SK-N-SH (cell line): ENCODE measurements around the gene RAPGEF1. TPM values are rescaled to one million over a fixed set of nuclear protein-coding genes. Genes with fewer than 3 reads are reported as not detected.
A peak's percentile ranks its signal among the peaks of the same experiment; 100 is the strongest.

Experiments used
- CTCF ChIA-PET: fragments of 300-600, 350-600 bp; formaldehyde crosslinking; extraction: SDS; loops from one replicate; lab custom pipeline; 2021; lab: Yijun Ruan, JAX
- POLR2A ChIA-PET: fragments of 350-600 bp; sonication (Branson Sonifier 250); formaldehyde crosslinking; extraction: SDS; loops from one replicate; lab custom pipeline; 2020; ENCODE audit warnings: antibody characterized with exemption, inconsistent platforms; lab: Yijun Ruan, JAX
- DNase-seq: peaks from one replicate; pipeline ENCODE4 v3.0.0; 2012
- H2AFZ ChIP-seq: fragments of 200-600 bp; sonication (generic); 2 replicates; pipeline ENCODE4 v1.8.1; 2016; ENCODE audit warnings: antibody characterized with exemption, mild to moderate bottlenecking, low read depth
- H3F3A ChIP-seq: fragments of 200-600 bp; sonication (generic); replicated peaks from 2 replicates; pipeline ENCODE3; 2016; ENCODE audit warnings: antibody characterized with exemption, mild to moderate bottlenecking; ENCODE audit not compliant: insufficient read depth
- H3K27ac ChIP-seq, 2 experiments: fragments of 200-500 bp in 1 of 2; fragments of 200-600 bp in 1 of 2; sonication (Bioruptor generic) in 1 of 2; sonication (generic), shearing (Covaris generic) in 1 of 2; 2 replicates each; pipeline versions ENCODE4 v1.5.1 to v1.6.1; 2014 to 2016; ENCODE audit warnings: low read depth in 2 of 2, inconsistent platforms in 1 of 2, low read length in 1 of 2, mild to moderate bottlenecking in 1 of 2, mixed read lengths in 1 of 2
- H3K27me3 ChIP-seq: fragments of 200-600 bp; sonication (generic), shearing (Covaris generic); 2 replicates; pipeline ENCODE4 v1.6.1; 2016; ENCODE audit warnings: mixed run types; ENCODE audit not compliant: insufficient read depth
- H3K36me3 ChIP-seq, 2 experiments: fragments of 200-500 bp in 1 of 2; fragments of 200-600 bp in 1 of 2; sonication (Bioruptor generic) in 1 of 2; sonication (generic) in 1 of 2; replicated peaks in 1 of 2; 2 replicates each; pipeline versions ENCODE3 to v1.5.1; 2014 to 2016; ENCODE audit warnings: low read length in 1 of 2, mild to moderate bottlenecking in 1 of 2; ENCODE audit not compliant: insufficient read depth in 2 of 2, control insufficient read depth in 1 of 2
- H3K4me1 ChIP-seq, 2 experiments: fragments of 200-500 bp in 1 of 2; fragments of 200-600 bp in 1 of 2; sonication (Bioruptor generic) in 1 of 2; sonication (generic), shearing (Covaris generic) in 1 of 2; 2 replicates each; pipeline versions ENCODE4 v1.5.1 to v1.6.1; 2014 to 2016; ENCODE audit warnings: low read depth in 1 of 2, low read length in 1 of 2, mixed run types in 1 of 2; ENCODE audit not compliant: insufficient read depth in 2 of 2, control insufficient read depth in 1 of 2
- H3K4me2 ChIP-seq: fragments of 200-600 bp; sonication (generic), shearing (Covaris generic); 2 replicates; pipeline ENCODE4 v1.6.1; 2017; ENCODE audit warnings: mixed run types
- H3K4me3 ChIP-seq, 2 experiments: fragments of 200-500 bp in 1 of 2; fragments of 200-600 bp in 1 of 2; sonication (Bioruptor generic) in 1 of 2; sonication (generic), shearing (Covaris generic) in 1 of 2; 2 replicates each; pipeline versions ENCODE4 v1.5.1 to v1.8.1; 2014 to 2016; ENCODE audit warnings: low read depth in 2 of 2, inconsistent platforms in 1 of 2, low read length in 1 of 2, mild to moderate bottlenecking in 1 of 2, mixed read lengths in 1 of 2, moderate library complexity in 1 of 2
- H3K79me2 ChIP-seq: fragments of 200-600 bp; sonication (generic); 2 replicates; pipeline ENCODE4 v1.8.1; 2017; ENCODE audit warnings: mild to moderate bottlenecking; ENCODE audit not compliant: insufficient read depth
- H3K9ac ChIP-seq: fragments of 200-600 bp; sonication (generic); 2 replicates; pipeline ENCODE4 v1.6.1; 2017; ENCODE audit warnings: mixed run types
- H3K9me2 ChIP-seq: fragments of 200-600 bp; sonication (generic); 2 replicates; pipeline ENCODE4 v1.6.1; 2017; ENCODE audit warnings: mixed run types
- H3K9me3 ChIP-seq: fragments of 200-600 bp; sonication (generic); 2 replicates; pipeline ENCODE4 v1.6.1; 2017; ENCODE audit warnings: mixed run types, mild to moderate bottlenecking, moderate library complexity
- H4K20me1 ChIP-seq: fragments of 200-600 bp; sonication (generic); 2 replicates; pipeline ENCODE4 v1.6.1; 2017; ENCODE audit warnings: mild to moderate bottlenecking, mixed run types; ENCODE audit not compliant: insufficient read depth
- EZH2phosphoT487 ChIP-seq: fragments of 200-600 bp; sonication (generic); IDR thresholded peaks from 2 replicates; pipeline ENCODE4 v1.6.1; 2017; ENCODE audit warnings: low read depth, mixed run types, mild to moderate bottlenecking, antibody characterized with exemption, moderate library complexity, borderline replicate concordance
- GABPA ChIP-seq: IDR thresholded peaks from 2 replicates; pipeline ENCODE4 v1.4.0; 2012; ENCODE audit warnings: low read depth, mild to moderate bottlenecking
- MAX ChIP-seq: IDR thresholded peaks from 2 replicates; pipeline ENCODE4 v1.4.0; 2012; ENCODE audit warnings: low read depth
- MEF2A ChIP-seq: IDR thresholded peaks from 2 replicates; pipeline ENCODE4 v1.4.0; 2012; ENCODE audit warnings: low read depth, borderline replicate concordance
- MXI1 ChIP-seq: IDR thresholded peaks from 2 replicates; pipeline ENCODE4 v1.6.1; 2012; ENCODE audit warnings: mild to moderate bottlenecking, low read depth, low read length, improper control_type of control experiment
- NRF1 ChIP-seq: IDR thresholded peaks from 2 replicates; pipeline ENCODE4 v1.6.1; 2012; ENCODE audit warnings: low read depth, mild to moderate bottlenecking, low read length
- PBX3 ChIP-seq: IDR thresholded peaks from 2 replicates; pipeline ENCODE4; 2012
- POLR2AphosphoS5 ChIP-seq: IDR thresholded peaks from 2 replicates; pipeline ENCODE4 v1.6.1; 2012; ENCODE audit warnings: low read depth, low read length
- REST ChIP-seq: IDR thresholded peaks from 2 replicates; pipeline ENCODE4 v1.6.1; 2012; ENCODE audit warnings: mild to moderate bottlenecking, low read depth, low read length, moderate library complexity
- RXRA ChIP-seq: IDR thresholded peaks from 2 replicates; pipeline ENCODE4 v1.4.0; 2012; ENCODE audit warnings: low read depth, mild to moderate bottlenecking, borderline replicate concordance
- SIN3A ChIP-seq: IDR thresholded peaks from 2 replicates; pipeline ENCODE4 v1.6.1; 2012; ENCODE audit warnings: low read depth, mild to moderate bottlenecking, low read length, moderate library complexity, borderline replicate concordance
- SMC3 ChIP-seq: IDR thresholded peaks from 2 replicates; pipeline ENCODE4 v1.6.1; 2012; ENCODE audit warnings: low read depth, low read length, improper control_type of control experiment
- TEAD4 ChIP-seq: IDR thresholded peaks from 2 replicates; pipeline ENCODE4 v1.4.0; 2012; ENCODE audit warnings: mild to moderate bottlenecking, borderline replicate concordance; ENCODE audit not compliant: insufficient read depth
- USF1 ChIP-seq: IDR thresholded peaks from 2 replicates; pipeline ENCODE4 v1.4.0; 2012; ENCODE audit warnings: low read depth, borderline replicate concordance
- WGBS: methylation state at CpG from one replicate; pipeline ENCODE4 v1.1.6; 2017; ENCODE audit warnings: low lambda C conversion rate; 5-methylcytosine and 5-hydroxymethylcytosine counted together
- polyA plus RNA-seq, 3 experiments: library from polyadenylated mRNA; depleted of rRNA; stranded (reverse); fragments of >200 nt; gene quantifications; 2 replicates each; pipeline ENCODE4 v1.2.3, GENCODE V29; 2012
- TF ChIP-seq, protein P1 (sequence below): fragments of 150-350 bp; IDR thresholded peaks from 2 replicates; pipeline ENCODE4 v1.6.1; 2016; ENCODE audit warnings: mild to moderate bottlenecking, low read depth, low read length
- TF ChIP-seq, protein P2 (sequence below): IDR thresholded peaks from 2 replicates; pipeline ENCODE4 v1.4.0; 2012; ENCODE audit warnings: low read depth, borderline replicate concordance

The RAPGEF1 gene
- polyA plus RNA-seq, 1 of the 3 experiments (the other 2 are of a cell fraction), result 26.2 TPM

- CTCF ChIA-PET, result interaction anchor here (0.9 to 1.8 kb wide), 4 partner anchors 13 to 212 kb away, joined by 3 to 9 read pairs (median 4); no protein-coding TSS in a partner anchor
- Histone ChIP-seq H2AFZ (no peak overlapping the region), H3K4me1 (peaks cover 0 to 4% of the 10 kb centered on the region in 2 experiments; a peak in 1 of 4 replicates), H3K79me2 (no peaks in the 10 kb centered on the region), H3K9me3 (no peaks in the 10 kb centered on the region), H3K36me3 (peaks cover 5 to 34% of the 10 kb centered on the region in 2 experiments), H3K4me2 (no peak overlapping the region), H3F3A (no peaks in the 10 kb centered on the region), H4K20me1 (no peaks in the 10 kb centered on the region), H3K4me3 (no peak overlapping the region), H3K27ac (no peak overlapping the region; a peak in 1 of 4 replicates), H3K27me3 (no peaks in the 10 kb centered on the region), H3K9me2 (no peaks in the 10 kb centered on the region), H3K9ac (no peak overlapping the region)
- 94% methylated on average over 15 of the region's 26 CpGs for WGBS
- DNase-seq, result peak; percentile 56
- no peak for TF ChIP-seq NRF1
- TF ChIP-seq SMC3, result no peak
- TF ChIP-seq EZH2phosphoT487, result no peak
- no peak for TF ChIP-seq USF1
- TF ChIP-seq RXRA, result no peak
- POLR2A ChIA-PET, result interaction anchor here (0.8 kb wide), 1 partner anchor 48 kb away, joined by 3 read pairs; the partner anchor contains the start of gene UCK1
These were observed 161.0 kb downstream of the RAPGEF1 start for GRCh38 chr9:131578731-131579504.

DNA sequence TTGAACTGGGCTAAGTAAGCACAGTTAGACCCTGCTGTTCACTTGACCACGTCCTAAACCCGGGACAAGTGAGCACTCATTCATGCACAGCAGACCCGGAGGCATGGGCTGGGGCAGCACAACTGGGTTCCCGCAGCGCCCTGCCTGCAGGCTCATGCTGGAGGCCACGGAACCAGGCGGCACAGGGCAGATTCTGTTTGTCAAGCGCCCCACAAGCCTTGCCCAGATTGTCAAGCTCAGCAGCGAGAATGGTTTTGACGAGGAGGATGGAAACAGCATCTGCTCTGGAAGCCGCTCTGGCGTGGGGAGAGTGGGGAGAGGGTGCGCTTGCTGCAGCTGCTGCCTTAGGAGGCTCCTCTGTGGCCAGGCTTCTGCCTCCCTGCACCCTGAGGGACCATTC is 161.9 kb downstream of the RAPGEF1 start:
- H3K4me2 ChIP-seq, result no peak overlapping the region
- no peaks in the 10 kb centered on the region for H4K20me1 ChIP-seq
- no peak overlapping the region for H3K4me3 ChIP-seq
- no peaks in the 10 kb centered on the region for H3F3A ChIP-seq
- ChIA-PET CTCF (interaction anchor here (0.9 to 1.8 kb wide), 3 partner anchors 100 to 211 kb away, joined by 3 to 9 read pairs (median 4); no protein-coding TSS in a partner anchor), POLR2A (no interaction called here)
- H3K9me3 ChIP-seq, result no peaks in the 10 kb centered on the region
- peaks cover 0 to 4% of the 10 kb centered on the region in 2 experiments; a peak in 1 of 4 replicates for H3K4me1 ChIP-seq
- no peak overlapping the region for H2AFZ ChIP-seq
- peaks cover 5 to 30% of the 10 kb centered on the region in 2 experiments for H3K36me3 ChIP-seq
- no peak overlapping the region for H3K27ac ChIP-seq
- H3K9me2 ChIP-seq, result no peaks in the 10 kb centered on the region
- no peak for DNase-seq
- no peak overlapping the region for H3K9ac ChIP-seq
- H3K79me2 ChIP-seq, result no peaks in the 10 kb centered on the region
- WGBS, result 89% methylated on average over 7 of the region's 13 CpGs
- no peaks in the 10 kb centered on the region for H3K27me3 ChIP-seq
- TF ChIP-seq, protein P1, sequence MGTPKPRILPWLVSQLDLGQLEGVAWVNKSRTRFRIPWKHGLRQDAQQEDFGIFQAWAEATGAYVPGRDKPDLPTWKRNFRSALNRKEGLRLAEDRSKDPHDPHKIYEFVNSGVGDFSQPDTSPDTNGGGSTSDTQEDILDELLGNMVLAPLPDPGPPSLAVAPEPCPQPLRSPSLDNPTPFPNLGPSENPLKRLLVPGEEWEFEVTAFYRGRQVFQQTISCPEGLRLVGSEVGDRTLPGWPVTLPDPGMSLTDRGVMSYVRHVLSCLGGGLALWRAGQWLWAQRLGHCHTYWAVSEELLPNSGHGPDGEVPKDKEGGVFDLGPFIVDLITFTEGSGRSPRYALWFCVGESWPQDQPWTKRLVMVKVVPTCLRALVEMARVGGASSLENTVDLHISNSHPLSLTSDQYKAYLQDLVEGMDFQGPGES, result no peak
- TF ChIP-seq POLR2AphosphoS5 (no peak), TEAD4 (no peak), GABPA (no peak), MXI1 (no peak), SIN3A (no peak), PBX3 (no peak), REST (no peak), MEF2A (no peak), MAX (no peak), SMC3 (no peak)
- TF ChIP-seq, protein P2, sequence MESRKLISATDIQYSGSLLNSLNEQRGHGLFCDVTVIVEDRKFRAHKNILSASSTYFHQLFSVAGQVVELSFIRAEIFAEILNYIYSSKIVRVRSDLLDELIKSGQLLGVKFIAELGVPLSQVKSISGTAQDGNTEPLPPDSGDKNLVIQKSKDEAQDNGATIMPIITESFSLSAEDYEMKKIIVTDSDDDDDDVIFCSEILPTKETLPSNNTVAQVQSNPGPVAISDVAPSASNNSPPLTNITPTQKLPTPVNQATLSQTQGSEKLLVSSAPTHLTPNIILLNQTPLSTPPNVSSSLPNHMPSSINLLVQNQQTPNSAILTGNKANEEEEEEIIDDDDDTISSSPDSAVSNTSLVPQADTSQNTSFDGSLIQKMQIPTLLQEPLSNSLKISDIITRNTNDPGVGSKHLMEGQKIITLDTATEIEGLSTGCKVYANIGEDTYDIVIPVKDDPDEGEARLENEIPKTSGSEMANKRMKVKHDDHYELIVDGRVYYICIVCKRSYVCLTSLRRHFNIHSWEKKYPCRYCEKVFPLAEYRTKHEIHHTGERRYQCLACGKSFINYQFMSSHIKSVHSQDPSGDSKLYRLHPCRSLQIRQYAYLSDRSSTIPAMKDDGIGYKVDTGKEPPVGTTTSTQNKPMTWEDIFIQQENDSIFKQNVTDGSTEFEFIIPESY, result no peak
